Smooth muscle cell (in vitro differentiated cells): Measurements from ENCODE around the gene G6PD. TPM values are rescaled to one million over a fixed set of nuclear protein-coding genes. Genes with fewer than 3 reads are reported as not detected.

Experiments used
- DNase-seq: peaks from one replicate; lab custom pipeline; 2025; ENCODE audit not compliant: unreplicated experiment; lab: John Stamatoyannopoulos, UW
- H2AFZ ChIP-seq: fragments of 200-600 bp; sonication (generic); 2 replicates; pipeline ENCODE4 v1.6.0; 2016; ENCODE audit warnings: antibody characterized with exemption, low read depth, mild to moderate bottlenecking
- H3F3A ChIP-seq: fragments of 200-600 bp; sonication (generic); 2 replicates; pipeline ENCODE4 v1.6.0; 2017; ENCODE audit warnings: antibody characterized with exemption, low read depth
- H3K27ac ChIP-seq: fragments of 200-600 bp; sonication (generic); 2 replicates; pipeline ENCODE4 v1.5.1; 2016; ENCODE audit warnings: low read depth, mild to moderate bottlenecking
- H3K27me3 ChIP-seq: fragments of 200-600 bp; sonication (generic); 2 replicates; pipeline ENCODE4 v1.6.1; 2016; ENCODE audit warnings: low read depth, mild to moderate bottlenecking
- H3K36me3 ChIP-seq: fragments of 200-600 bp; sonication (generic); 2 replicates; pipeline ENCODE4 v1.5.1; 2016; ENCODE audit warnings: low read depth
- H3K4me1 ChIP-seq: fragments of 200-600 bp; sonication (generic); 2 replicates; pipeline ENCODE4 v1.5.1; 2016; ENCODE audit warnings: low read depth
- H3K4me2 ChIP-seq: fragments of 200-600 bp; sonication (generic); 2 replicates; pipeline ENCODE4 v1.6.0; 2016; ENCODE audit warnings: mild to moderate bottlenecking
- H3K4me3 ChIP-seq: fragments of 200-600 bp; sonication (generic); 2 replicates; pipeline ENCODE4 v1.5.1; 2016; ENCODE audit warnings: mild to moderate bottlenecking
- H3K79me2 ChIP-seq: fragments of 200-600 bp; sonication (generic); 2 replicates; pipeline ENCODE4 v1.6.0; 2016; ENCODE audit warnings: low read depth, mild to moderate bottlenecking
- H3K9ac ChIP-seq: fragments of 200-600 bp; sonication (generic); 2 replicates; pipeline ENCODE4 v1.6.0; 2016; ENCODE audit warnings: low read depth
- H3K9me3 ChIP-seq: fragments of 200-600 bp; sonication (generic); replicated peaks from 2 replicates; pipeline ENCODE4 v1.5.1; 2016; ENCODE audit warnings: low read depth
- H4K20me1 ChIP-seq: fragments of 200-600 bp; sonication (generic); 2 replicates; pipeline ENCODE4 v1.6.0; 2016; ENCODE audit warnings: low read depth
- WGBS: methylation state at CpG from one replicate; pipeline ENCODE4 v1.1.7; 2016; ENCODE audit warnings: low lambda C conversion rate; 5-methylcytosine and 5-hydroxymethylcytosine counted together
- polyA plus RNA-seq: library from polyadenylated mRNA; unstranded; fragments of >200 nt; fragmentation: Nextera tagmentation; extraction: Ambion mirVana; gene quantifications from 2 replicates; pipeline ENCODE4 v1.2.1, GENCODE V29; 2016
- total RNA-seq: library from RNA; depleted of rRNA; stranded (reverse); fragments of >200 nt; gene quantifications from 2 replicates; pipeline ENCODE4 v1.2.3, GENCODE V29; 2014
- TF ChIP-seq, protein P1 (sequence below): fragments of 200-600 bp; sonication (generic); IDR thresholded peaks from 2 replicates; pipeline ENCODE4 v1.5.1; 2017; ENCODE audit warnings: borderline replicate concordance, mild to moderate bottlenecking, antibody characterized with exemption; ENCODE audit not compliant: insufficient read depth, poor library complexity, severe bottlenecking

G6PD gene
- total RNA-seq (32.9 and 37.9 TPM in 2 replicates), polyA plus RNA-seq (12.9 and 13.5 TPM in 2 replicates)

DNA sequence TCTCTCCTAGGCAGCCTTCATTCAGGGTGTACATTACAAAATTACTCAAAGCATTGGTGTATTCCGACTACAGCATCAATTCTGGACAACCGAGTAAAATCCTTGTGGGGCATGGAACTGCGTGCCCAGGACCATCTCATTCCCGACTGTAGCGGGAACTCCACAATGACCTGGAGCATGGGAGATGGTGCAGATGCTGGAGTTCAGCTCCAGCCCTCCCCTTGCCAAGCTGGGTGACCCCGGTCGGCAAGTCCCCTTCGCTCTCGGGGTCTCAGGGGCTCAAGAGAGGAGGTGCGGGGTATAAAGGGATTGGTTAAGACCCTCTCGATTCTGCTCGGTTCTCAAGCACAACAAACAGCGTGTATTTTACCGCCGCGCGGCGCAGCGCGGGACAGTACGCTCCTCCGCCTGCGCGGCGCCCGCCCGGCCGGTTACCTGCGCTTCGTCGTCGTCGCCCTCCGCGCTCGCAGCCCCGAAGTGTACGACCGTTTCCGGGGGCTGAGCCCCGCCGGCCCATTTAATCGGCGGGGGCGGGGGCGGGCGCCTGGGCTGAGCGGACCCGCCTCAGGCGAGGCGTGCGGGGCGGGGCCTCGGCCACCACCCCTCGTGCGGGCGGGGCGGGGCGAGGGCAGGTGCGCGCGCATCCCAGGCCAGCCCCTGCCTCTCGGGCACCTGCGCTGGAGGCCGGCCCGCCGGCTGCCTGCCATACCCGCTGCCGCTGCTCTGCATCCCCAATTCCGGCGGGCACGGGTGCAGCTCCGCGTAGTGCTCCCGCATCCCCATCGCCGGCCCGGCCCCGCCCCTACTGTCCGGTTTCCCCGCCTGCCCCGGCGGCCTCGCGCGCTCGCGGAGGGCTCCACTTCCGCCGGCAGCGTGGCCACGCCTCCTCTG, at the start of gene G6PD:
Gene G6PD, minus strand, starts transcription at position 493 of the 891 bp plus-strand sequence. CDS start 691 bp downstream, outside the sequence.
- Histone ChIP-seq H3F3A (no peaks in the 10 kb centered on the region), H3K4me3 (peak within 1 kb of the TSS; percentile 71), H4K20me1 (no peaks in the 10 kb centered on the region), H3K4me1 (no peaks in the 10 kb centered on the region), H3K27me3 (no peaks in the 10 kb centered on the region), H3K79me2 (peaks cover 33% of the 10 kb centered on the region), H3K36me3 (no peaks in the 10 kb centered on the region), H3K27ac (peak within 1 kb of the TSS; percentile 91), H3K9me3 (no peaks in the 10 kb centered on the region), H3K4me2 (peak within 1 kb of the TSS; percentile 80), H3K9ac (peak within 1 kb of the TSS; percentile 93), H2AFZ (peak within 1 kb of the TSS; percentile 74)
- TF ChIP-seq, protein P1, sequence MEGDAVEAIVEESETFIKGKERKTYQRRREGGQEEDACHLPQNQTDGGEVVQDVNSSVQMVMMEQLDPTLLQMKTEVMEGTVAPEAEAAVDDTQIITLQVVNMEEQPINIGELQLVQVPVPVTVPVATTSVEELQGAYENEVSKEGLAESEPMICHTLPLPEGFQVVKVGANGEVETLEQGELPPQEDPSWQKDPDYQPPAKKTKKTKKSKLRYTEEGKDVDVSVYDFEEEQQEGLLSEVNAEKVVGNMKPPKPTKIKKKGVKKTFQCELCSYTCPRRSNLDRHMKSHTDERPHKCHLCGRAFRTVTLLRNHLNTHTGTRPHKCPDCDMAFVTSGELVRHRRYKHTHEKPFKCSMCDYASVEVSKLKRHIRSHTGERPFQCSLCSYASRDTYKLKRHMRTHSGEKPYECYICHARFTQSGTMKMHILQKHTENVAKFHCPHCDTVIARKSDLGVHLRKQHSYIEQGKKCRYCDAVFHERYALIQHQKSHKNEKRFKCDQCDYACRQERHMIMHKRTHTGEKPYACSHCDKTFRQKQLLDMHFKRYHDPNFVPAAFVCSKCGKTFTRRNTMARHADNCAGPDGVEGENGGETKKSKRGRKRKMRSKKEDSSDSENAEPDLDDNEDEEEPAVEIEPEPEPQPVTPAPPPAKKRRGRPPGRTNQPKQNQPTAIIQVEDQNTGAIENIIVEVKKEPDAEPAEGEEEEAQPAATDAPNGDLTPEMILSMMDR: no peak
- DNase-seq: peak; percentile 76
- WGBS: 42% methylated on average over 39 of the region's 92 CpGs

DNA sequence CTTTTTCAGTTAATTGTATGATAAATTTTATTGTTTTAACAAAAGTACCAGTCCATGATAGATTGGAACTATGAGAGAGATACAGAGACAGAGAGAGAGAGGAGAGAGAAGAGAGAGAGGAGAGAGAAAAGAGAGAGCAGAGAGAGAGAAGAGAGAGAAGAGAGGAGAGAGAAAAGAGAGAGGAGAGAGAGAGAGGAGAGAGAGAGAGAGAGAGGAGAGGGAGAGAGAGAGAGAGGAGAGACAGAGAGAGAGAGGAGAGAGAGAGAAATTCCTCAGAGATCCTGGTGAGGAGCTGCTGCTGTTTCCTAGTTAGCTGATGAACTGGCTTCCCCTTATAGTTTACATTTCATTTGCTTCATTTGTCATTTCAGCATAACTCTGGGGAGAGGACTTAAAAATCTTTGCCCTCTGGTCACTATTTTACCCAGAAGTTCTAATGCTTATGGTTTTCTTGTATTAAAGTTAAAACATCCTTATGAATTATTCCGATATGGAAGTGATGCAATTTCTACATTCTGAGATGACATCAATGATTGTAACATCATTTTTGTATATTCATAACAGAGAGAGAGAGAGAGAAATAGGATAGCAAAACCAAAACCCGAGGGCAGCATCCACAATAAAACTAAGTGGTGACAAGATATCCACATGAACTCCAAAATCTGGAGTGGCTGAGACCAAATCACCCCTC, 49.1 kb upstream of the G6PD start:
- no peaks in the 10 kb centered on the region for H3K27me3 ChIP-seq
- 71% methylated on average over 2 of the region's 2 CpGs for WGBS
- H3K4me1 ChIP-seq: no peaks in the 10 kb centered on the region
- TF ChIP-seq, protein P1: no peak
- no peak overlapping the region for H3K4me3 ChIP-seq
- H3K4me2 ChIP-seq: no peak overlapping the region
- no peaks in the 10 kb centered on the region for H3K36me3 ChIP-seq
- no peaks in the 10 kb centered on the region for H4K20me1 ChIP-seq
- H3K9me3 ChIP-seq: no peaks in the 10 kb centered on the region
- DNase-seq: no peak
- H2AFZ ChIP-seq: no peak overlapping the region
- H3K79me2 ChIP-seq: no peaks in the 10 kb centered on the region
- no peak overlapping the region for H3K27ac ChIP-seq
- no peaks in the 10 kb centered on the region for H3F3A ChIP-seq
- no peak overlapping the region for H3K9ac ChIP-seq

DNA sequence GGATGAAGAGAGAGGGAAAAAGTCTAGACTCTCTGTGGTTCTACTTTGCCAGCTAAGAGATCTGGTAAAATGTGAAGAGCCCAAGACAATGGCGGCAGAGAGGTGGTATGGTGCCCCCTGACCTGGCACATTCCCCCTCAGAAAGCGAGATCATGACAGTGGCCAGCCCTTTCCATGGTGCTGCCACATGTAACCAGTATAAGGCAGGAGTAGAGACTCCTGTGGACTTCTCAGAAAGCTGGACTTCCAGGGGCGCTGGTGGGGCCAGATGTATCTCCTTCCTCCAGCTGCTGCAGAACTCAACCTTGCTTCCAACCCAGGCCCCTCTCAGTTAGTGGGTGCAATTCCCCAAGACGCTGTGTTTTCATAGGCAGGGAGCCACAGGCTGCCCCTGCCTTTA, 47.8 kb upstream of the G6PD start:
- H4K20me1 ChIP-seq: no peaks in the 10 kb centered on the region
- no peaks in the 10 kb centered on the region for H3F3A ChIP-seq

More for the DNA sequence above, 47.8 kb upstream of the G6PD start:
- Histone ChIP-seq H2AFZ (no peak overlapping the region), H3K9me3 (no peaks in the 10 kb centered on the region), H3K27me3 (no peaks in the 10 kb centered on the region), H3K4me3 (no peak overlapping the region), H3K9ac (no peak overlapping the region), H3K4me2 (no peak overlapping the region), H3K27ac (no peak overlapping the region), H3K4me1 (no peaks in the 10 kb centered on the region), H3K79me2 (no peaks in the 10 kb centered on the region), H3K36me3 (no peaks in the 10 kb centered on the region)
- no peak for DNase-seq
- 70% methylated on average over 4 of the region's 4 CpGs for WGBS
- TF ChIP-seq, protein P1: no peak
